GM18526 (cell line): Measurements from ENCODE around the gene NUTM2F.
"Not testable (repeated sequence)": the region's sequence is repeated elsewhere in the genome, so short reads cannot be mapped to it uniquely, and the experiment has no call there.

ENCODE experiments used
- POLR2A ChIP-seq: IDR thresholded peaks from 3 replicates; pipeline ENCODE4 v1.6.1; 2011; ENCODE audit not compliant: insufficient read length; ENCODE audit errors: extremely low read depth

Gene NUTM2F

GRCh38 chr9:94328544-94328943, at the start of gene NUTM2F:
Gene NUTM2F (minus strand): TSS chr9:94328644. CDS start chr9:94328623, 21 bp downstream.
- not testable (repeated sequence) for TF ChIP-seq POLR2A

GRCh38 chr9:94374176-94375056, 46.0 kb upstream of the NUTM2F start:
- TF ChIP-seq POLR2A = peak; percentile 52

GRCh38 chr9:94303321-94303720, 25.1 kb downstream of the NUTM2F start:
- TF ChIP-seq POLR2A = no peak

- TF ChIP-seq POLR2A = no peak
Observed at GRCh38 chr9:94302426-94302825, 26.0 kb downstream of the NUTM2F start.

- no peak for TF ChIP-seq POLR2A
Observed at GRCh38 chr9:94301583-94301982, 26.9 kb downstream of the NUTM2F start.

- no peak for TF ChIP-seq POLR2A
Observed at GRCh38 chr9:94300470-94301301, 27.8 kb downstream of the NUTM2F start.

- TF ChIP-seq POLR2A = no peak
Observed at GRCh38 chr9:94298949-94299599, 29.4 kb downstream of the NUTM2F start.

GRCh38 chr9:94289691-94290090, 38.8 kb downstream of the NUTM2F start:
- no peak for TF ChIP-seq POLR2A

GRCh38 chr9:94287877-94288513, 40.4 kb downstream of the NUTM2F start:
- no peak for TF ChIP-seq POLR2A

- no peak for TF ChIP-seq POLR2A
Observed at GRCh38 chr9:94286116-94286515, 42.3 kb downstream of the NUTM2F start.

GRCh38 chr9:94281101-94281500, 47.3 kb downstream of the NUTM2F start:
- TF ChIP-seq POLR2A = no peak

- no peak for TF ChIP-seq POLR2A
Observed at GRCh38 chr9:94280409-94280989, 47.9 kb downstream of the NUTM2F start.

- no peak for TF ChIP-seq POLR2A
Observed at GRCh38 chr9:94277885-94278536, 50.4 kb downstream of the NUTM2F start.

- no peak for TF ChIP-seq POLR2A
Observed at GRCh38 chr9:94270009-94270408, 58.4 kb downstream of the NUTM2F start.
